Endothelial cell (in vitro differentiated cells): ENCODE data around the gene KARS1. TPM values are rescaled to one million over a fixed set of nuclear protein-coding genes. Genes with fewer than 3 reads are reported as not detected.
A peak's percentile ranks its signal among the peaks of the same experiment; 100 is the strongest.

Experiments
- DNase-seq: peaks from one replicate; pipeline ENCODE4 v3.0.0; 2021; ENCODE audit warnings: low spot score
- H3K27ac Mint-ChIP-seq: one replicate; pipeline ENCODE4 v1.8.0; 2021; ENCODE audit warnings: mixed read lengths, inconsistent platforms; ENCODE audit not compliant: unreplicated experiment
- H3K27me3 Mint-ChIP-seq: one replicate; pipeline ENCODE4 v1.8.0; 2021; ENCODE audit warnings: mild to moderate bottlenecking, moderate library complexity, mixed read lengths, inconsistent platforms; ENCODE audit not compliant: unreplicated experiment
- H3K36me3 Mint-ChIP-seq: one replicate; pipeline ENCODE4 v1.8.0; 2021; ENCODE audit warnings: mild to moderate bottlenecking, low read depth, mixed read lengths, inconsistent platforms; ENCODE audit not compliant: unreplicated experiment
- H3K4me1 Mint-ChIP-seq: one replicate; pipeline ENCODE4 v1.8.0; 2021; ENCODE audit warnings: mild to moderate bottlenecking, mixed read lengths, inconsistent platforms; ENCODE audit not compliant: unreplicated experiment
- H3K4me3 Mint-ChIP-seq: one replicate; pipeline ENCODE4 v1.8.0; 2021; ENCODE audit warnings: mild to moderate bottlenecking, mixed read lengths, inconsistent platforms; ENCODE audit not compliant: unreplicated experiment
- H3K9me3 Mint-ChIP-seq: one replicate; pipeline ENCODE4 v1.8.0; 2021; ENCODE audit warnings: mixed read lengths, inconsistent platforms; ENCODE audit not compliant: unreplicated experiment
- total RNA-seq: library from RNA; stranded (reverse); fragmentation: NEBNext Ultra II Directional; extraction: Animal tissue kit (Norgen Biotek cat#: 25700); gene quantifications from one replicate; pipeline ENCODE4 v1.2.1, GENCODE V29; 2021; ENCODE audit not compliant: unreplicated experiment
- TF ChIP-seq, protein P1 (sequence below): fragments of 200-600 bp; sonication (generic); IDR thresholded peaks from one replicate; pipeline ENCODE4 v1.5.0; 2021; ENCODE audit warnings: antibody characterized with exemption; ENCODE audit not compliant: unreplicated experiment

KARS1 gene
- total RNA-seq, 1 donor from 2014 or later = 161 TPM

DNA sequence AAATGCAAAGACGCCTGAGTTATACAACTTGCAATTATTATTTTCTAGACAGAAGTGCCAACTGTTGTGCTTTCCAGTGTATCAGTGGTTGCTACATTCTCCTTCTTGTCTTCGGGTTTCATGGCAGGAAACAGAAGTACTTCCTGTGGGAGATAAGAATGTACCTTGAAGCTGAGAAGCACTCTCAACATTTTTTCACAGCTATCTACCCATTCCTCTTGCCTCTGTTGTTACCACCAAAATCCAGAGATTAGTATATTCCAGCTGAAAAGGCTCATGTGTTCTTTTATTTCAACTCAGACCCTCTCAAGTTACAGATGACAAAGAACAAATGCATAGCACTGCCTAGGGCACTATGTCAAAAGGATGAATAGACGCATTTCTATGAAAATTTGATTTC is 19.6 kb downstream of the KARS1 start:
- DNase-seq = no peak
- peaks cover 53% of the 10 kb centered on the region for H3K4me1 Mint-ChIP-seq
- H3K9me3 Mint-ChIP-seq = no peaks in the 10 kb centered on the region
- peaks cover 30% of the 10 kb centered on the region for H3K27me3 Mint-ChIP-seq
- H3K36me3 Mint-ChIP-seq = peaks cover 74% of the 10 kb centered on the region
- H3K4me3 Mint-ChIP-seq = peak overlapping the region; percentile 79
- peak overlapping the region; percentile 97 for H3K27ac Mint-ChIP-seq
- TF ChIP-seq, protein P1, sequence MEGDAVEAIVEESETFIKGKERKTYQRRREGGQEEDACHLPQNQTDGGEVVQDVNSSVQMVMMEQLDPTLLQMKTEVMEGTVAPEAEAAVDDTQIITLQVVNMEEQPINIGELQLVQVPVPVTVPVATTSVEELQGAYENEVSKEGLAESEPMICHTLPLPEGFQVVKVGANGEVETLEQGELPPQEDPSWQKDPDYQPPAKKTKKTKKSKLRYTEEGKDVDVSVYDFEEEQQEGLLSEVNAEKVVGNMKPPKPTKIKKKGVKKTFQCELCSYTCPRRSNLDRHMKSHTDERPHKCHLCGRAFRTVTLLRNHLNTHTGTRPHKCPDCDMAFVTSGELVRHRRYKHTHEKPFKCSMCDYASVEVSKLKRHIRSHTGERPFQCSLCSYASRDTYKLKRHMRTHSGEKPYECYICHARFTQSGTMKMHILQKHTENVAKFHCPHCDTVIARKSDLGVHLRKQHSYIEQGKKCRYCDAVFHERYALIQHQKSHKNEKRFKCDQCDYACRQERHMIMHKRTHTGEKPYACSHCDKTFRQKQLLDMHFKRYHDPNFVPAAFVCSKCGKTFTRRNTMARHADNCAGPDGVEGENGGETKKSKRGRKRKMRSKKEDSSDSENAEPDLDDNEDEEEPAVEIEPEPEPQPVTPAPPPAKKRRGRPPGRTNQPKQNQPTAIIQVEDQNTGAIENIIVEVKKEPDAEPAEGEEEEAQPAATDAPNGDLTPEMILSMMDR = no peak

DNA sequence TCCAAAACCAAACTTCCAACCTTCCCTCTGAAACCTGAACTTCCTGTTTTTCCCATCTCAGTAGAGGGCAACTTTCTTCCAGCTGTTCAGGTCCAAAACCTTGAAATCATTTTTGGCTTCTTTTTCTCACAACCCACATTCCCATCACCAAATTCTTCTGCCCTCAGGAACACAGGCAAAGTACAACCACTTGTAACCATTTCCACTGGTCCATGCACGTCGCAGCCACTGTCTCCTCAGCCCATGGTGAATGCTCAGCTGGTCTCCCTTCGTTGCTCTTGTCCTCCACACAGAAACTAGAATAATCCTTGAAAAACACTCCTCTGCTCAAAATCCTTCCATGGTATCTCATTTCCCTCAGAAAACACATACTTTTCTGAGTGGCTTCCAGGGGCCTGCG is 20.7 kb downstream of the KARS1 start:
- TF ChIP-seq, protein P1 = no peak

DNA sequence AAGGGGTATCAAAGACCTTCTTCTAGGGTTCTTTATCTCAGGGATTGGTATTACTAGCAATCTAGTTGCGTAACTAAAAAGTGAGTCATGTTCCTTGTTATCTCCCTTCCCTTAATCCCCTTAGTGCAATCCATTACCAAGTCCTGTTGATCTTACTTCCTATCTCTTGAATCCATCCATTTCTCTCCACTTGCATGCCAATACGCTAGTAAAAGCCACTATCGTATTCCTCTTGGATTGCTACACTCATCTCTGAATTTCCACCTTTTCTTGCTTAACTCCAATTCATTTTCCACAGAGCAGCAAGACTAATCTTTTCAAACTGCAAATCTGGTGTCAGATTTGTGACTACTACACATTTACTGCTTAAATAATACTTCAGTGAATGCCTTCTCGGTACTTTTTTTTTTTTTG is 22.5 kb downstream of the KARS1 start:
- DNase-seq = no peak
- H3K27me3 Mint-ChIP-seq = peaks cover 34% of the 10 kb centered on the region
- peak overlapping the region; percentile 66 for H3K4me3 Mint-ChIP-seq
- H3K36me3 Mint-ChIP-seq = peaks cover 61% of the 10 kb centered on the region
- no peaks in the 10 kb centered on the region for H3K9me3 Mint-ChIP-seq
- H3K27ac Mint-ChIP-seq = peak overlapping the region; percentile 92
- TF ChIP-seq, protein P1 = no peak
- peaks cover 78% of the 10 kb centered on the region for H3K4me1 Mint-ChIP-seq

More for the DNA sequence above, 20.7 kb downstream of the KARS1 start:
- DNase-seq = no peak
- no peaks in the 10 kb centered on the region for H3K9me3 Mint-ChIP-seq
- peaks cover 68% of the 10 kb centered on the region for H3K36me3 Mint-ChIP-seq
- peak overlapping the region; percentile 97 for H3K27ac Mint-ChIP-seq
- H3K4me3 Mint-ChIP-seq = peak overlapping the region; percentile 66
- peaks cover 60% of the 10 kb centered on the region for H3K4me1 Mint-ChIP-seq
- H3K27me3 Mint-ChIP-seq = peaks cover 28% of the 10 kb centered on the region

DNA sequence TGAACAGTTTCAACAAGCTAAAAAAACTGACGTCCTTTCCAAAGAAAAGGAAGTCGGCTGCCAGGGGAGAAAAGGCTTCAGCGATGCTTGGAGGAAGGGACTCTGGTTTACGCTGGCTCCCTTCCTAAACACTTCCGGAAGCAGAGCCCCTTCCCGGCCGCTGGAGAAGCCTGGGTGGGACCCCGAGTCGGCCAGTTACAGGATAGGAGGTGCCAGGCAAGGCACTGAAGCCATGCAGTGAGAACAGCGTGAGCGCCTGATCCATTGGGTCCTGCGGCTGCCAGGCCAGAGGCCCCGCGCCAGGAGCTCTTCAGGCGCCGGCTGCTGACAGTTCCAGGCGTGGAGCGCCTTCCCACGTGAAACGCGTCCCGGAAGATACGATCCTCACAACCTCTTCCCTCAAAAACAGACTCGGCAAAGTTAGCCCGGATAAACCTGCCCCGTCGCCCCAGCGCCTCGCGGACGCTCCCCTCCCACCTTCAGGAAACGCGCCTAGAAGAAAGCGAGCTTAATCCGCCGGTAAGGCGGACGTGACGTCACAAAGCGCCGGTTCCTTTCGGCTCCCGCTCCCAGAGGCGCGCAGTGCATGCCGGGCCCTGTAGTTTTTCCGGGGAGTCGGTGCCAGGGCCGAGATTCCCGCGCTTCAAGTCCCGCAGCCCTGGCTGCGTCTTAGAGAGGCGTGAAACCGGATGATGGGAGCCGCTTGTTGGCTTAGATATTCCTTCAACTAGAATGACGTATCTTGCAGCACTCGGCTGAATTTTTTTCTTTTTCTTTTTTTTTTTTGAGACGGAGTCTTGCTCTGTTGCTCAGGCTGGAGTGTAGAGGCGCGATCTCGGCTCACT is 24.5 kb downstream of the KARS1 start, which contains the start of gene ADAT1:
Gene ADAT1, minus strand, starts transcription at position 521 of the 845 bp plus-strand sequence. CDS start 2,482 bp downstream, outside the sequence.
- TF ChIP-seq, protein P1 = no peak
- DNase-seq = peak; percentile 97
- Mint-ChIP-seq H3K4me1 (peaks cover 70% of the 10 kb centered on the region), H3K27ac (peak within 1 kb of the TSS; percentile 98), H3K36me3 (peaks cover 58% of the 10 kb centered on the region), H3K27me3 (peaks cover 29% of the 10 kb centered on the region), H3K9me3 (no peaks in the 10 kb centered on the region), H3K4me3 (peak within 1 kb of the TSS; percentile 92)

DNA sequence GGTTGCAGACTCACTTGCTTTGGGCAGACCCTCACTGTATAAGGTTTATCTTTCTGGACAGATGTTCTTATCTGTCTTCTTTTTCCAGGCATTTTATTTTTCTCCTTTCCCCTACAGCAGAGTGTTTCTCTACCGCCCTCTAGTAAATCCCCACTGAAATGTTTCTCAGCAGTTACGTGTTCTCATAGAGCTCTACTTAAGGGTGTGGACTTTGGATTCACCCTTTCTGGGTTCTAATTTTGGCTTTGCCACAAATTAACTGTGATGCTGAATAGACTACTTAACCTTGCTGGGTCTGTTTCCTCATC is 26.3 kb downstream of the KARS1 start:
- peaks cover 57% of the 10 kb centered on the region for H3K4me1 Mint-ChIP-seq
- H3K27ac Mint-ChIP-seq = peak overlapping the region; percentile 98
- H3K9me3 Mint-ChIP-seq = no peaks in the 10 kb centered on the region
- H3K4me3 Mint-ChIP-seq = peak overlapping the region; percentile 88
- TF ChIP-seq, protein P1 = no peak
- no peak for DNase-seq
- peaks cover 51% of the 10 kb centered on the region for H3K36me3 Mint-ChIP-seq
- H3K27me3 Mint-ChIP-seq = peaks cover 24% of the 10 kb centered on the region
